Peyer's patch (tissue), 4 donors: Measurements from ENCODE around the gene LYRM9. TPM values are rescaled to one million over a fixed set of nuclear protein-coding genes. Genes with fewer than 3 reads are reported as not detected.

Experiments used
- DNase-seq, 3 donors: peaks; one replicate each; pipeline ENCODE4 v3.0.0-alpha.2; 2017 to 2019
- H3K27ac ChIP-seq, 4 donors: fragments of 200-600 bp; sonication (generic); one replicate each; pipeline ENCODE4 v1.5.1; 2016 to 2019
- H3K27me3 ChIP-seq, 2 donors: fragments of 200-600 bp; sonication (generic); one replicate each; pipeline ENCODE4 v1.5.1; 2019
- H3K36me3 ChIP-seq, 3 donors: fragments of 200-600 bp; sonication (generic); one replicate each; pipeline ENCODE4 v1.5.1; 2016 to 2019
- H3K4me1 ChIP-seq, 4 donors: fragments of 200-600 bp; sonication (generic); one replicate each; pipeline ENCODE4 v1.5.1; 2016 to 2019
- H3K4me3 ChIP-seq, 4 donors: fragments of 200-600 bp; sonication (generic); 1 replicate in 3 of 4; 2 replicates in 1 of 4; pipeline ENCODE4 v1.5.1; 2016 to 2019; ENCODE audit warnings: mild to moderate bottlenecking in 1 of 4
- H3K9me3 ChIP-seq, 4 donors: fragments of 200-600 bp; sonication (generic); one replicate each; pipeline ENCODE4 v1.5.1; 2016 to 2019; ENCODE audit warnings: mild to moderate bottlenecking in 1 of 4
- POLR2A ChIP-seq, 2 donors: fragments of 450-650 bp; IDR thresholded peaks; one replicate each; pipeline ENCODE4 v1.5.1; 2017; ENCODE audit warnings: antibody characterized with exemption in 2 of 2, mild to moderate bottlenecking in 2 of 2, moderate library complexity in 2 of 2
- total RNA-seq, 4 donors: library from RNA; depleted of rRNA; stranded (reverse); fragments of >200 nt; gene quantifications; one replicate each; pipeline ENCODE4 v1.1.0, GENCODE V29; 2016
- TF ChIP-seq, protein P1 (sequence below), 6 experiments: fragments of 450-650 bp in 4 of 6; fragments of 200-600 bp in 2 of 6; sonication (generic) in 1 of 6; IDR thresholded peaks; one replicate each; pipeline ENCODE4 v1.5.1; 2017 to 2019; ENCODE audit warnings: antibody characterized with exemption in 6 of 6, mild to moderate bottlenecking in 3 of 6, moderate library complexity in 1 of 6

The LYRM9 gene
- total RNA-seq, 4 donors from 2014 or later: 11.6 to 17.0 (median 15.6) TPM

DNA sequence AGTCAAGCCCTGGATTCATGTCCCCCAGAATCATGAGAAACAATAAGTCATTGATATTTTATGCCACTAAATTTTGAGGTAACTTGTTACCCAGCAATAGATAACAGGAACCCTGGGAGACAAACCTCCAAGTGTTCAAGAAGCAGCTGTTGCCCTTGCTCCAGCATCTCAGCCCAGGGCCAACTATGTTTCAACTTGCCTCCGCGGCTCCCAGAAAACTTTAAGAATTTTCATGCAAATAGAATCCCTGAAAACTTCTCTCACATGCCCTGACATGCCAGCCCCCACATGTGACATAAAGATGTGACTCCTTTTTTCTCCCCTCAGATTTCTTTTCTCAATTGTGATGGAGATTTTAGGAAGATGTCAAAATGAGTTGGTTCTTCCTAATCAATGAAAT lies 22.8 kb downstream of the LYRM9 start:
- Histone ChIP-seq H3K4me1 (peaks cover 0 to 7% (median 0%) of the 10 kb centered on the region in 4 donors), H3K4me3 (no peak overlapping the region), H3K27me3 (no peaks in the 10 kb centered on the region), H3K27ac (no peak overlapping the region), H3K36me3 (no peaks in the 10 kb centered on the region), H3K9me3 (no peaks in the 10 kb centered on the region)
- TF ChIP-seq, protein P1, sequence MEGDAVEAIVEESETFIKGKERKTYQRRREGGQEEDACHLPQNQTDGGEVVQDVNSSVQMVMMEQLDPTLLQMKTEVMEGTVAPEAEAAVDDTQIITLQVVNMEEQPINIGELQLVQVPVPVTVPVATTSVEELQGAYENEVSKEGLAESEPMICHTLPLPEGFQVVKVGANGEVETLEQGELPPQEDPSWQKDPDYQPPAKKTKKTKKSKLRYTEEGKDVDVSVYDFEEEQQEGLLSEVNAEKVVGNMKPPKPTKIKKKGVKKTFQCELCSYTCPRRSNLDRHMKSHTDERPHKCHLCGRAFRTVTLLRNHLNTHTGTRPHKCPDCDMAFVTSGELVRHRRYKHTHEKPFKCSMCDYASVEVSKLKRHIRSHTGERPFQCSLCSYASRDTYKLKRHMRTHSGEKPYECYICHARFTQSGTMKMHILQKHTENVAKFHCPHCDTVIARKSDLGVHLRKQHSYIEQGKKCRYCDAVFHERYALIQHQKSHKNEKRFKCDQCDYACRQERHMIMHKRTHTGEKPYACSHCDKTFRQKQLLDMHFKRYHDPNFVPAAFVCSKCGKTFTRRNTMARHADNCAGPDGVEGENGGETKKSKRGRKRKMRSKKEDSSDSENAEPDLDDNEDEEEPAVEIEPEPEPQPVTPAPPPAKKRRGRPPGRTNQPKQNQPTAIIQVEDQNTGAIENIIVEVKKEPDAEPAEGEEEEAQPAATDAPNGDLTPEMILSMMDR (IDR thresholded peaks at IDR 0.05): no peak
- no peak for DNase-seq

DNA sequence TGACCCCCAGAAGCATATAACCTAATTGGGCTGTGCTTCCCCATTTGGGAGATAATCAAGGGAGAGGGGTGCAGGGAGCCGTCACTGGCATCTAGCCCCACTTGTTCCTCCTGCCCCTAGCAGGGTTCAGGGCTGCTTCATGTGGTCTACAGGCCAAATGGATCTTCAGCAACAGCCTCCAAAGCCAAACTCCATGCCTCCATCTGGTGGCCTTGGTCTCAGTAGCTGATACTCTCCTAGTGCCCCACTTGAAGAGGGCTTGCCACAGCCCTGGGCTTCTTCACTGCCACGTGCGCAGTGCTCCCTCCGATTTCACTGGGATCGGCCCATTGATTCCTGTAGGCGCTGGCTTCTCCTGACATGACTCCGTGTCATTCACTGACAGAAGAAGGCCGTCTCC lies 24.6 kb downstream of the LYRM9 start:
- H3K4me1 ChIP-seq: peaks cover 0 to 7% (median 0%) of the 10 kb centered on the region in 4 donors
- H3K27ac ChIP-seq: no peak overlapping the region
- no peaks in the 10 kb centered on the region for H3K9me3 ChIP-seq
- DNase-seq: no peak
- no peaks in the 10 kb centered on the region for H3K36me3 ChIP-seq
- no peaks in the 10 kb centered on the region for H3K27me3 ChIP-seq
- no peak overlapping the region for H3K4me3 ChIP-seq
- TF ChIP-seq POLR2A (IDR thresholded peaks at IDR 0.05): no peak
- TF ChIP-seq, protein P1 (IDR thresholded peaks at IDR 0.05): peak in 1 of 6 experiments; percentile 2

DNA sequence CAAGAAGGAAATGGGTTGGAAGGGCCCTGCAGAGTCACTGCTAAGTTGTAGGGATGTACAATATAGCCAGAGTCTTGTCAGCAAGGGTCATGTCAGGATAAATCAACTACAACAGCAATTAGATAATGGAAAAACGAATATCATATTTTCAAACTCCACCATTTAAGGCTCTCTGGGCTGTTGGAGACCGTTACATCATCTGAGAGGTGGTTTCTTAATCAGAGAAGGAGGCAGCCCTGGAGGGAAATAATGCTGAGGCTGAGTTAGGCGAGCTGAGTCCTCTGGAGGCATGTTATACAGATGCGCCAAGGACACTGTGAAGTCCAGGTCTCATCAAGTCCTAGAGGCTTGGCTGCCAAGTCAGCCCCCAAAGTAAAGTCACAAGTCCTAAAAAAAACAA lies 30.3 kb downstream of the LYRM9 start:
- Histone ChIP-seq H3K4me1 (peaks cover 0 to 5% (median 1%) of the 10 kb centered on the region in 4 donors), H3K4me3 (no peak overlapping the region), H3K36me3 (no peaks in the 10 kb centered on the region), H3K9me3 (no peaks in the 10 kb centered on the region), H3K27me3 (no peaks in the 10 kb centered on the region), H3K27ac (no peak overlapping the region)
- no peak for DNase-seq
- TF ChIP-seq POLR2A (IDR thresholded peaks at IDR 0.05): no peak
- TF ChIP-seq, protein P1 (IDR thresholded peaks at IDR 0.05): no peak

DNA sequence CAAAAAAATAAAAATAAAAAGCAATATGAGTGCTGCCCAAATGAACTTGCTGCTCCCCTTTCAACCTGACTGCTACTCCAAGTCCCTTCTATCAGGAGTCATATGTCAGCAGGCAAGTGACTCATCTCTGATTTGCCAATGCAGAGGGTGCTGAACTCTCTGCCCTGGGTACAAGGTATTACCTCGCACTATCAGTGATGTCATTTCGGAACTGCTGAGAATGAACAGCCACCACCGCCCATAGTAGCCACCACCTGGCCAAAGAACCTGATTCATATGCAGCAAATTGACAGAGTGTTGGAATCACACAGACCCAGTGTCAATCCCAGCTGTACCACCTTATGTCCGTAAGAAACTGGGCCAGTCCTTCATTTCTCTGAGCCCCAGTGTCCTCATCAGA lies 31.2 kb downstream of the LYRM9 start:
- Histone ChIP-seq H3K36me3 (no peaks in the 10 kb centered on the region), H3K4me3 (no peak overlapping the region), H3K27ac (peak overlapping the region in 2 of 4 donors; percentile 6 to 46), H3K4me1 (peaks cover 0 to 5% (median 1%) of the 10 kb centered on the region in 4 donors), H3K27me3 (no peaks in the 10 kb centered on the region), H3K9me3 (no peaks in the 10 kb centered on the region)
- TF ChIP-seq, protein P1 (IDR thresholded peaks at IDR 0.05): peak in 3 of 6 experiments; percentile 28 to 32 (median 30)
- no peak for TF ChIP-seq POLR2A (IDR thresholded peaks at IDR 0.05)
- peak in 2 of 3 donors; percentile 68 to 83 for DNase-seq

DNA sequence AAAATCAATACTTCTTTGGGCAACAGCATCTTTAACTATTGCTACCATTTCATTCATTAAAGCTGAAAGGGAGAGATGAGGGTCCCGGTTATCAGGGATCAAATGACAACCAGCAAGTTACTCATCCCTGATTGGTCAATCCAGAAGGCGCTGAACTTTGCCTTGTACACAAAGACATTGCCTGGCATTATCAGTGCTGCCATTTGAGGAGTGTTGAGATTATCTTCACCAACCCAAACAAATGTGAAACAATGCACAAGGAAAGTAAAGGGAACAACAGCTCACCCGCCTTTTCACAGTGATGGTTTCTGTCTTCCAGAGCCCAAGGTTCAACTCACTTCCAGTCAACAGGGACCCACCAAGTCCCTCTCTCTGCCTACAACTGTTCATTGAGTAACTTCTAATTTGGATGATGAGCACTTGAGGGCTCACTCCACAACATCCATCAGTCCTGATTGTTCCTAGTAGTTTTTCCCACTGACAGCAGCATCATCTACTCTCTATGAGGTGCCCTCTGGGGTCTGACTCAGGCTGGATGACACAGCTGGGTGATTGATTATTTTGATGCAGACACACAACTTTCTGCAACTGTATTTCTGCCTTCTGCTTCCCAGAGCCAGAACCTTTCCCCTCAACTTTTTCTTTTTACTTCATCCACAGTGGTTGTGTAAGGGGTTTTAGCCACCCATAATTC lies 32.0 kb downstream of the LYRM9 start:
- no peaks in the 10 kb centered on the region for H3K9me3 ChIP-seq
- no peaks in the 10 kb centered on the region for H3K27me3 ChIP-seq
- DNase-seq: no peak
- H3K36me3 ChIP-seq: no peaks in the 10 kb centered on the region
- H3K4me1 ChIP-seq: peaks cover 0 to 5% (median 1%) of the 10 kb centered on the region in 4 donors
- peak overlapping the region in 1 of 4 donors; percentile 46 for H3K27ac ChIP-seq
- no peak for TF ChIP-seq POLR2A (IDR thresholded peaks at IDR 0.05)
- TF ChIP-seq, protein P1 (IDR thresholded peaks at IDR 0.05): no peak
- H3K4me3 ChIP-seq: no peak overlapping the region
